ENCODE data around the gene PCF11.
"Not testable (repeated sequence)": the region's sequence is repeated elsewhere in the genome, so short reads cannot be mapped to it uniquely, and the experiment has no call there.

Gene PCF11, protein sequence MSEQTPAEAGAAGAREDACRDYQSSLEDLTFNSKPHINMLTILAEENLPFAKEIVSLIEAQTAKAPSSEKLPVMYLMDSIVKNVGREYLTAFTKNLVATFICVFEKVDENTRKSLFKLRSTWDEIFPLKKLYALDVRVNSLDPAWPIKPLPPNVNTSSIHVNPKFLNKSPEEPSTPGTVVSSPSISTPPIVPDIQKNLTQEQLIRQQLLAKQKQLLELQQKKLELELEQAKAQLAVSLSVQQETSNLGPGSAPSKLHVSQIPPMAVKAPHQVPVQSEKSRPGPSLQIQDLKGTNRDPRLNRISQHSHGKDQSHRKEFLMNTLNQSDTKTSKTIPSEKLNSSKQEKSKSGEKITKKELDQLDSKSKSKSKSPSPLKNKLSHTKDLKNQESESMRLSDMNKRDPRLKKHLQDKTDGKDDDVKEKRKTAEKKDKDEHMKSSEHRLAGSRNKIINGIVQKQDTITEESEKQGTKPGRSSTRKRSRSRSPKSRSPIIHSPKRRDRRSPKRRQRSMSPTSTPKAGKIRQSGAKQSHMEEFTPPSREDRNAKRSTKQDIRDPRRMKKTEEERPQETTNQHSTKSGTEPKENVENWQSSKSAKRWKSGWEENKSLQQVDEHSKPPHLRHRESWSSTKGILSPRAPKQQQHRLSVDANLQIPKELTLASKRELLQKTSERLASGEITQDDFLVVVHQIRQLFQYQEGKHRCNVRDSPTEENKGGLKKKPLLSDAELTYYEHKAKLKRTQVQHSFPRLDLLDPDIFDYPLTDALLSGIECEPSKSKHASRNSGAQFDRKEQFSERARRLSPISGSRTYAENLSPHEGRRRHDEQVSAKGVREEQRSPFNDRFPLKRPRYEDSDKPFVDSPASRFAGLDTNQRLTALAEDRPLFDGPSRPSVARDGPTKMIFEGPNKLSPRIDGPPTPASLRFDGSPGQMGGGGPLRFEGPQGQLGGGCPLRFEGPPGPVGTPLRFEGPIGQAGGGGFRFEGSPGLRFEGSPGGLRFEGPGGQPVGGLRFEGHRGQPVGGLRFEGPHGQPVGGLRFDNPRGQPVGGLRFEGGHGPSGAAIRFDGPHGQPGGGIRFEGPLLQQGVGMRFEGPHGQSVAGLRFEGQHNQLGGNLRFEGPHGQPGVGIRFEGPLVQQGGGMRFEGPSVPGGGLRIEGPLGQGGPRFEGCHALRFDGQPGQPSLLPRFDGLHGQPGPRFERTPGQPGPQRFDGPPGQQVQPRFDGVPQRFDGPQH (N-terminal part only)

DNA sequence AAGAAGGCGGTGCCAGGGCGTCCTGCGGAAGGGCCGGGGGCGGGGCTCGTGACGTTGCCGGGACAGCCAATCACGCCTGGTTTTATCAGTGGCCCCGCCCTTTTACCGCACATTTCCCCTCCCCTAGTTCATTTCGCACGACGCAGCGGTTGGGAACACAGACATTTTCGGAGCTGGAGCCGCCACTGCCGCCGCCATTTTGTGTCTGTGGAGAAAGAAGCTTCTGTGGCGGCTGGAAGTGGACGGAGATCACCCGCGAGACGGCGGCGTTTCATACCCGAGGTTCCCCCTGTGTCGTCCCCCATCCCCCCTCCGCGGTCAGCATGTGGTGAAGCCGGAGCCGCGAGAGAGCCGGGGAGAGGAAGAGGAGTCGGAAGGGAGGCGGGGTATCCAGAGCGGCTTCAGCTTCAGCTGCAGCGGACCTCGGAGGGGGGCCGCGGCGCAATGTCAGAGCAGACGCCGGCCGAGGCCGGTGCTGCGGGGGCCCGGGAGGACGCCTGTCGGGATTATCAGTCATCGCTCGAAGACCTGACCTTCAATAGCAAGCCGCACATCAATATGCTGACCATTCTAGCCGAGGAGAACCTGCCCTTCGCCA, at the start of gene PCF11:
PCF11 (plus strand) TSS at position 136 of the 598 bp plus-strand sequence; CDS start at position 445, 309 bp downstream.
- DNase-seq (ENCODE audit: low read depth in 2 of 2): no peak

DNA sequence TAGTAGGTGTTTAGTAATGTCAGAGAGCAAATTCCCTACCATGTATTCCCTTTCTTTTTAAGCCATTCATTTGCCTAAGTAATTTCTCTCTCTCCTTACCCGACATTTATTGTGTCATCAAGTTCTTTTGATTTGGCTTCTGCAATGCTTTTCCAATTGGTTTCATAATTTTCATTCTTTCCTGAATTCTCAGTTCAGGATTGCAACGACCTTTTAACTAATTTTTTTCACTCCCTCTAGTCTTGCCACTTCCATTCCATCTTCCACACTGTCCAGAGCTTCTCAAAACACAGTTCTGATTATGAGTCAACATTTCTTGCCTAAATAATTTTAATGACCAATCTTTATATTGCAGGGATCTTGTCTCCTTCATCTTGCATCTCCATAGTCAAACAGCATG, 44.0 kb upstream of the PCF11 start:
- DNase-seq (ENCODE audit: low read depth in 2 of 2): no peak

DNA sequence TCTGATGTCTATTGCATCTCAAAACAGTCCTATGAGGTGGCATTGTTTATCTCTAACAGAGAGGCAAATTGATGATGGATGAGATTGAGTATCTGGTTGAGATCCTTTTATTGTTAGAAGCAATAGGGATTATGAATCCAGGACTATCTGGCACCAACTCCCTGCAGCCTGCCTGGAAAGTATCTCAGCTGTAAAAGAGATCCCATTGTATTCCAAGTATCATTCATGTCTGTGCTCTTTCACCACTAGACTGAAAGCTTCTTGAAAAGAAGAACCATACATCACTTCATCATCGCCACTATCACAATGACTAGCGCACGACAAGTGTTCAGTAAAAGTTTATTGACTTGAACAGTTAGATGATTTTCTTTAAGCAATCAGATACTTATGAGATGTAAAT, 41.9 kb upstream of the PCF11 start:
- DNase-seq (ENCODE audit: low read depth in 2 of 2): no peak

DNA sequence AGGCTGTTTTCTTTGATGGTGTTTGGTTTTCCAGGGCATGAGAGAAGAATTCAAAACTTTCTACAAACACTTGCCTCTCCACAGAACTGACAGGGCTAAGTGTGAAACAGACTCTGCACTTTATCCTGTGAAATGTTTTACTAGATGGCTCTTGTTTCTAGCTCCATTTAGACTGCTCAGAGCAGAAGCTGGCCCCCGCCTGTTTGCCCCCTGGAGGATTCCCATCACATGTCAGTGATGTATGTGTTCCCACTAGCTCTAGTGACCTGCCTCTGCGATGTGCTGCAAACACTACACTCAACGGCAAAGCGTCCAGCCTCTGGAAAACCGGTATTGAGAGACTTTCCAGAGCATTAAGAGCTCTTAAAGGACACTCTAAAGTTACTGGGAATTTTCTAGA, 41.4 kb upstream of the PCF11 start:
- no peak for DNase-seq (ENCODE audit: low read depth in 2 of 2)

DNA sequence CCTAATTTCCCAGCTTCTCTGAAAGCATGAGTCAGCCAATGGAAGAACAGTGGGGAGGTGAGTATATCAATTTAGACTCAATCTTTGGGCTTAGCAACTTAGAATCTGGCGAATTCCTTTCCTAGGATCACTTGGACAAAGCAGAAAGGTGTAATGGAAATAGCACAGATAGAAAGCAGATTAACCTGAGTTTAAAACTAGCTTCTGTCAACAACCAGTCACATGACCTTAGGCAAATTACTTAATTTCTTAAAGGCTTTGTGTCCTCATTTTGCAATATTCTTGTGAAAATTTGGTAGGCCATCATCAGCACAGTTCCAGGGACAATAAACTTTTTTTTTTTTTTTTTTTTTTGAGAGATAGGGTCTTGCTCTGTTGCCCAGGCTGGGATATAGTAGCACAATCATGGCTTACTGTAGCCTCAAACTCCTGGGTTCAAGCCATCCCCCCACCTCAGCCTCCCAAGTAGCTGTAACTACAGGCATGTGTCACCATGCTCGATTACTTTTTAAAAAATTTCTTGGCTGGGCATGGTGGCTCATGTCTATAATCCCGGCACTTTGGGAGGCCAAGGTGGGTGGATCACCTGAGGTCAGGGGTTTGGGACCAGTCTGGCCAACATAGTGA, 40.8 kb upstream of the PCF11 start:
- no peak for DNase-seq (ENCODE audit: low read depth in 2 of 2)

DNA sequence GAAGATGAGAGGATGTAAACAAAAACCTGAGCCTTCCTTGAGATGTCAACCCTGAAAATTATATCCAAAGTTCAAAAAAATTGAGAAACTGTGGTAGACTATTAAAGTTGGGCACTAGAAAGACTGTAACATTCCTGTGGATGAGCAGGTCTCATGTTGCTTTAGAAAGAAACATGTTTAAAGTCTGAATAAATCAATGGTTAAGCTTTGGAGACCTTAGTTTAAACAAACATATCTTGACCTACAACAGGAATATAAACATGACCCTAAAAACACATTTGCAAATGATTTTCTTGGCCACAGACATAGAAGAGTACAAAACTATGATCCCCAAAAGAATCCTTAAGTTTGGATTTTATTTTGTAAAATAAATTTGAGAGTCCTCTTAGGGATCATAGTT, 38.1 kb upstream of the PCF11 start:
- no peak for DNase-seq (ENCODE audit: low read depth in 2 of 2)

DNA sequence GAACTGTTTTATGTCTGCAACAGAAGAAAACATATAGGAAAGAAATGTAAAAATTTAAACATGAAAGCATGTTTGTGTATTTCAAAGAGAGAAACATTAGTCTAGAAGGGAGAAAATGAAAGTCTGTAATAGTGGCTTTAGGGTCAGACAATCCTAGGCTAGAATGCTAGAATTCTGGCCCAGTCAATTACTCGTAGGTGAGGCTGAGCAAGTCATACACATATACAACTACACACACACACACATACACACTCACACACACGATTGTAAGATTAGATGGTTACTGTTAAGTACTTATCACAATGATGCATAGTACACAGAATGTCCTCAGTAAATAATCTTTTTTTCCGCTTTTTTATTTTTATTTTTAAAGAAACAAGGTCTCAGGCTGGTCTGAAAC, 37.7 kb upstream of the PCF11 start:
- no peak for DNase-seq (ENCODE audit: low read depth in 2 of 2)

DNA sequence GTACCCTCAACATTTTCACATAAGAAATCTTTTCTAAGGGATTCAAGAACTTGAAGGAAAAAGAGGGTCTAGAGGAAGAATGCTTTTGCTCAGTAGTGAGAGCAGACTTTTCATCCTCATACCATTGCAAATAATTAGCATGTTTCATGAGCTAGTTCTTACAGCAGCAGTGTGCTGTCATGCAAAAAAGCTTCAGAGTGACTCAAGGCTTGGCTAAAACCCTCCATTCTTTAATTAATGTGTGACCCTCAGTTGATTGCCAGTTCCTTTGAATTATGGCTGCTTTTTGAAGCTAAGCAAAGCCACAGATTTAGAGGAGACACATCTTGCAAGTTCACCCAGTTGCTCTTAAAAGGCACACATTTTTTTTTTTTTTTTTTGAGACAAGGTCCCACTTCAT, 36.6 kb upstream of the PCF11 start:
- DNase-seq (ENCODE audit: low read depth in 2 of 2): no peak

DNA sequence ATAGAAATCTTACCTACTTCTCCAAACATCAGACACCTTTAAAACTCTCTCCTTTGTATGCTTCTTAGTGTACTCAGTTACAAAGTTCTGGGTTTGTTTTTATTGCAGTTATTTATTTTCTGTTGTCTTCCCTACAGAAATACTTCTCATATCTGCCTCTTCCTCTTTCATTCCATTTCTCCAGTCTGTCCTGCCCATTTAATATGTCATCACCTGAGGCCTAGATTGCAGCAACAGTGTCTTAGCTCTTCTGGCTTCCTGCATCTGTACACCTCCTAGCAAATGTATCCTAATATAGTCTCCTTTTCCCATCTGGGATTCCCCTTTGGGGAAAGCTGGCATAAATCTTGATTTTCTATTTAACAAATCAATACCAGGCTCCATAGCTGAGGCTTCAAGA, 34.9 kb upstream of the PCF11 start:
- DNase-seq (ENCODE audit: low read depth in 2 of 2): no peak

DNA sequence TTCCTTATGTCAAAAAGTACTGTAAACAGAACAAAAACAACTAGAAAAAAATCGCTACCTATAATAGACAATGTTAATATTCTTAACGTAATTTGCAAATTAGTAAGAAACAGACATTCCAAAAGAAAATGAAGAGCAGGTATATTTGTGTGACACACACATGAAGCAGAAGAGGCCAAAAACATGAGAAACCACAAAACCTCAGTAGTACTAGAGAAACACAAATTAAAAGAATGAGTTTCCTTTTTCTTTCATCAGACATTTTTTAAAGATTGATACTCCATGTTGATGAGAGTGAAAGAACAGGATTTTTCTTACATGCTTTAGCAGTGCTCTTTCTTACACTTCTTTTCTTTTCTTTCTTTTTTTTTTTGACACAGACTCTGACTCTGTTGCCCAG, 34.2 kb upstream of the PCF11 start:
- no peak for DNase-seq (ENCODE audit: low read depth in 2 of 2)

DNA sequence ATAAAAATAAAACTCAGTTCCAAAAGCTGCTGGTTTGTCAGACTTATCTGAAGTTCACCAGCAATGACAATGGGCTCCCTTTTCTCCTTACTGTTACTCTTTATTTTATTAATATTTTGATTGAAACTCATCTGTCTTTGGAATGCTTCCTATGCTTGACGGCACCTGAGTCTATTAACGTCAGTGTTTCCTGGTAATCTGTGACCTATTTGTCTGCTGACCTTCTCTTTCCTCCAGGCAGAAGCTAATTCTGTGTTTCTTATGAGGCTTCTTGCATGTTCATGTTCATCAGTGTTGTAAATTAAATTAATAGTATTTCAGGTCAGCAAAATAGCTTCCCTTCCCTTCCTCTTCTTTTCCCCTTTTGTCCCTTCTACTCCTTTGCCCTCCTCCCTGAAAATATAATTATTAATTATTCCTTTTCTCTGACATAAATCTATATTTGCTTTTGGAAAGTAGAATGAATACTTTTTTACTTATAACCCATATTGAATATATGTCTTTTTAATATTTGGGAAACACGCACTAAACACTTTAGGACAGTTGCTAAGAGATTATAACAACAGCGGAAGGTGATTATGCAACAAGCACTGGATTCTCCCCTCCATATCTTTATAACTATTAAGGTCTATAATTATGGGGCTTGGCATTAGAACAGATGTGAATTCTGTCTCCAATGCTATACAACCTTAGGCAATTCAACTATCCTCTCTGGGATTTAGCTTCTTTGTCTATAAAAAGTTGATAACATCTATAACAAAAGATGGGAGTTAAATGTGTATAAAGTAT, 32.1 kb upstream of the PCF11 start:
- no peak for DNase-seq (ENCODE audit: low read depth in 2 of 2)

DNA sequence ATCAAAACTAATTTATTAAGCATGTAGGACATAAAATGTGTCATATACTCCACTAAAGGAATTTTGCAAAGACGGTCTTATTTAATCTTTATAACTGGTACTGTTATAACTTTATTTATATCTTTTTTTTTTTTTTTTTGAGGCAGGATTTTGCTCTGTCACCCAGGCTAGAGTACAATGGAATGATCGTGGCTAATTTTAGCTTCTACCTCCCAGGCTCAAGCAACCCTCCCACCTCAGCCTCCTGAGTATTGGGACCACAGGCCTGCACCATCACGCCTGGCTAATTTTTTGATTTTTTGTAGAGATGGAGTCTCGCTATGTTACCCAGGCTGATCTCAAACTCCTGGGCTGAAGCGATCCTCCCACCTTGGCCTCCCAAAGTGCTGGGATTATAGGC, 31.4 kb upstream of the PCF11 start:
- DNase-seq (ENCODE audit: low read depth in 2 of 2): no peak

DNA sequence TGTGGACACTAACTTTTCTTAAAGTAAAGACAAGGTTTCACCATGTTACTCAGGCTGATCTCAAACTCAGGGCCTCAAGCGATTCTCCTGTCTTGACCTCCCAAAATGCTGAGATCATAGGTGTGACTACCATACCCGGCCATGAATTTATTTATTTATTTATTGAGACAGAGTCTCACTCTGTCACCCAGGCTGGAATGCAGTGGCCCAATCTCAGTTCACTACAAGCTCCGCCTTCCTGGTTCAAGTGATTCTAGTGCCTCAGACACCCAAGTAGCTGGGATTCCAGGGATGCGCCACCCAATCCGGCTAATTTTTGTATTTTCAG, 29.7 kb upstream of the PCF11 start:
- no peak for DNase-seq (ENCODE audit: low read depth in 2 of 2)

DNA sequence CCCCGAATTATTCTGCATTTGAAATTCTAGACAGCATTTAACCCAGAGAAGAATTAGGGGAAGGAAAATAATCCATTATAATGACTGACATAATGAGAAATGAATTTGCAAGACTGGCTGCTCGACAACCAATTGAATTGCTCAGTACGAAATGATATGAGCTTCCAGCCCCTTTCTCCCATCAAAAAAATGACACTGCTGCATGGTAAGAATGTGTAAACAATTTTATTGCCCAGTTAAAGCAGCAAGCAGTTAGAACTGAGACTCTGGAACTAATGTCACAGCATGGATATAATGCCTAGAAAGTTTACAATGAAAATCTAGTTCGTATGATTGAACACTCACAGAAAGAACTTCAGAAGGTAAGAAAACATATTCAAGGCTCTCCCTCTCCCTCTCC, 24.7 kb upstream of the PCF11 start:
- no peak for DNase-seq (ENCODE audit: low read depth in 2 of 2)

DNA sequence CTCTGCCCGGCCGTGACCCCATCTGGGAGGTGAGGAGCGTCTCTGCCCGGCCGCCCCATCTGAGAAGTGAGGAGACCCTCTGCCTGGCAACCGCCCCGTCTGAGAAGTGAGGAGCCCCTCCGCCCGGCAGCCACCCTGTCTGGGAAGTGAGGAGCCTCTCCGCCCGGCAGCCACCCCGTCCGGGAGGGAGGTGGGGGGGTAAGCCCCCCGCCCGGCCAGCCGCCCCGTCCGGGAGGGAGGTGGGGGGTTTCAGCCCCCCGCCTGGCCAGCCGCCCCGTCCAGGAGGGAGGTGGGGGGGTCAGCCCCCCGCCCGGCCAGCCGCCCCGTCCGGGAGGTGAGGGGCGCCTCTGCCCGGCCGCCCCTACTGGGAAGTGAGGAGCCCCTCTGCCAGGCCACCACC, 23.7 kb upstream of the PCF11 start:
- not testable (repeated sequence) for DNase-seq (ENCODE audit: low read depth in 2 of 2)

DNA sequence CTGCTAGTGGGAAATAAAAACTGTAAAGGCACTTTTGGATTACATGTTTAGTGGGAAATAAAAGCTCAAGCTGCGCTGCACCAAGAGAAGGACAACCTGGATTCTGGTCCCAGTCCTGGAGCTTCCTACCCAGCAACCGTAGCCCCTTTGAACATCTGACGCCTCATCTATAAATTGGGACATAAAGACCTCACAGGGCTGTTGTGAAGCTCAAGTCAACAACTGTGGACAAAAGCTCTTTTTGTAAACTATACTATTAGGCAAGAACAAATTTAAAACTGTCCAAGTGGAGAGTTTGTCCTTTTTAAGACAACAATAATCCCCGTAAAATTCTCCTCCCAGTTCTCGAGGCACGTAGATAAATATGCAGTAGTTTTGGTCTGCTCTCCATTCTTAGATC, 17.6 kb upstream of the PCF11 start:
- no peak for DNase-seq (ENCODE audit: low read depth in 2 of 2)

DNA sequence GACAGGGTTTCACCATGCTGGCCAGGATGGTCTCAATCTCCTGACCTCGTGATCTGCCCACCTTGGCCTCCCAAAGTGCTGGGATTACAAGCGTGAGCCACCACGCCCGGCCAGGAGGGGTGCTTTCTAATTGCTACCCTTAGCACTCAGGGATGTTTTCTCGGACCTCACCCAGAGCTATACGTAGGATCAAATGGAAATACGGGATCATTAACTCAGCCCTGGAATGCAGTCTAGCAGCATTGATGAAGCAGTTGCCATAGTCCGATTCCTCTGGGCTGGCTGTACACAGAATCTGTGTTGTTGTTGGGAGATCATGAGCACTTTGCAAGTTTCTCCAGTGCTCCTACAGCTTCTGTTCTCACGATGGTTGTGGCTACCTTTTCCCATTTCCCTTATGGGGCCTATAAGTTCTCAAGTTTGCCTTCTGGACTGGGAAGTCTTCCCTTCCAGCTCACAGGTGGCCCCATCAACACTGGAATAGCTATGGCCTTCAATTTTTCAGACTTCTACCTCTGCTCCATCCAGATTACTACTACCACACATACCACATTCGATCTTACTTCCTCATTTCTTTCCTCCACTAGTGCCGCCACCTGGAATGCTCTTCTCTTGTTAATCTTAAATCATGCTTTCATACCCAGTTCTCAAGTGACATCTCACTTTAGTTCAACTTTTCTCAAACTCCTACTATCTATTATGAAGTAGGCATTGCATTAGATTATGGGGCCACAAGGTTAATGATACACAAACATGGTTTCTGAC, 16.1 kb upstream of the PCF11 start:
- no peak for DNase-seq (ENCODE audit: low read depth in 2 of 2)

DNA sequence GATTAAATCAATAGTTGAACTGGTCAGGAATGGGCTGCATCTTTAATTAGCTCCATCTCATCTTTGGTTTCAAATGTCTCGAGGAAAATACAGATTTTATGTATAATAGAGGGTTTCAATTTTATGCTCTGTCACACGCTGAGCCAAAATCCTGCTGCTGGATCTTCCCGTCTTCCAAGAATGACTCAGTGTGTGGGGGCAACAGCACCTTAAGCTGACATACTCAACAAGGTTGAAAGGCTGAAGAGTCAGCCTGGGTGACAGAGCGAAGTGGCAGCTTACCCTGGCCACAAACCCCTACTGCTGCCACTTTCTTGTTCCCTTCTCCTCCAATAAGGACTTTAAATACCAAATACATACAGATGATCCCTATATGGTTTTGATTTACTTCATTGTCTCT, 9.0 kb upstream of the PCF11 start:
- no peak for DNase-seq (ENCODE audit: low read depth in 2 of 2)

DNA sequence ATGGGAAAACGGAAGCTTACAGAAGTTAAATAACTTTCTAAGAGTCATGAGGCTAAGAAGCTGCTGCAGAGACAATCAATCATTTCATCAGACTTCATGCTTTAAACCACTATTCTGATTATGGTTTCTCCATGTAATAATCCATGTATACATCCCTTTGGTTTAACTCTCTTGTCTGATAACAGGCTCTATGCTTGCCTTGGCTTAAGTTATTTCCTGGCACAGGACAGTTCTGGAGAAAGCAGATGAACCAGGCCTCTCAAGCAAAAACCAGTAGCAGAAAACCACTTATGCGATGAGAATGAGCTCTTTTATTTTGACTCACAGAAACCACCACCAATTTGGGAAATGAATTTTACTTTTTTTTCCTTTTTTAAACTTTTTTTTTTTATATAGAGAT, 6.5 kb upstream of the PCF11 start:
- DNase-seq (ENCODE audit: low read depth in 2 of 2): no peak
